Embryonic facial prominence (tissue), 1 donor: ENCODE measurements around the gene B4GALNT4.
"Not testable (repeated sequence)": the region's sequence is repeated elsewhere in the genome, so short reads cannot be mapped to it uniquely, and the experiment has no call there.

Experiments
- DNase-seq: peaks from one replicate; pipeline ENCODE4 v3.0.0-alpha.2; 2016; ENCODE audit errors: extremely low spot score

Gene B4GALNT4

DNA sequence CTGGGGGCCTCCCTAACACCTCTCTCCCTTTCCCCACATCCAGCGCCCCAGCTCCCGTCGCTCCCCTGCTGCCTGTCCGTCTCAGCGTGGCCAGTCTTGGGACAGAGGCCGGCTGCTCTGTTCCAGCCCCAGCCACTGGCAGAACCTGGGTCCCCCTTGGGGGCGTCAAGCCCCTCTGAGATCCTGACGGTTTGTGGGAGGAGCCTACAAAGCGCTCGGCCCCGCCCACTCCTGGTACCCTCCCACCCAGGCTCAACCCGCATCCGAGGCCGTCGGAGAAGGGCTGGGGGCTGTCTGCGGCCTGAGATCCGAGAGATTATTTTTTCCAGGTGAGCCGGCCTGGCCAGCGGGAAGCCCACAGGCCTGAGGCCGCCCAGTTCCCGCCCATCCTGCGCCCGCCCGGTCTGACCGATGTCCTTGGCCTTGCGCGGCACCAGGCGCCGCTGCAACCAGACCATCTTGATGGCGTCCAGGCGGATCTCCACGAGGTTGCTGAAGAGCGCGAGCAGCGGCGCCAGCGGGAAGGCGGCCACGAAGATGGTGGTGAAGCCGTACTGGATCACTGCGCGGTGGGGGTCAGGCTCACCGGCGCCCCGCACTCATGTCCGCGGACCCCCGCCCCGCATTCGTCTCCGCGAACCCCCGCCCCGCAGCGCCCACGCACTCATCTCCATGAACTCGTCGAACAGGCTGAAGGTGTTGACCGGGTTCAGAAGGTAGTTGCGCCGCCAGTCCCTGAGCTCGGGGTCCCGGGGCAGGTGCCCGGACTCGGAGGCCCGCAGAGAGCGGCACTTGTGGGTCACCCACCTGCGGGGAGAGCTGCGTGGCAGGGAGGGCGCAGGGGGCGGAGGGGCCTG is 51.0 kb downstream of the B4GALNT4 start:
- no peak for DNase-seq

DNA sequence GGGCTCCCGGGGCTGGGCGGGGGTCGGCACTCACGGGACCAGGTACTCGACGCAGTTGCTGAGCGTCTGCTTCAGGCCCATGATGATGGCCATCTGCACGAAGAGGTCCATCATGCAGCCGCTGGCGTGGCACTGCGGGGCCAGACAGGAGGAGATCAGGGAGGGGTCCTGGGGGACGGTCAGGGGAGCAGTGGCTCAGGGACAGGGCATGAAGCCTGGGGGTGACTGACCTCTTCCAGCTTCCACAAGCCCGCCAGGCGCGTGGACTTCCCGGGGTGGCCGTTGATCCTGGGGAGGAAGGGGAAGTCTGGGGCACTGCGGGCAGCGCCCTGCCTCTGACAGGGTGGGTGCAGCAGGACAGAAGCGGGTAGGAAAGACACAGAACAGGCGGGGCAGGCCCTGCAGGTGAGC is 51.6 kb downstream of the B4GALNT4 start:
- no peak for DNase-seq

DNA sequence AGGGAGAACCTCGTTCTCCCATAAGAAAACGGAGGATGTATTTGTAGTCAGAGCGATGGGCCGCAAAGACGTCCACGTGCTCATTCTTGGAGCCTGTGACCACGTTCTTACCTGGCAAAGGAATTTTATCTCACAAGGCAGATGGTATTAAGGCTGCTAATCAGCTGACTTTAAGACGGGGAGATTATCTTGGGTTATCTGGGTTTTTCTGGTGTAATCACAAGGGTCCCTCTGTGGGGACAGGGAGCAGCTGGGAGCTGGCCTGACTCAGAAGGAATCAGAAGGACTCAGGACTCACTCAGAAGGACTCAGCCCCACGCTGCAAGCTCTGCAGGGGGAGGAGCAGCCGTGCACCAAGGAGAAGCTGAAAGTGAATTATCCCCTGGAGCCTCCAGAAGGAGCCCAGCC is 53.0 kb downstream of the B4GALNT4 start:
- no peak for DNase-seq

DNA sequence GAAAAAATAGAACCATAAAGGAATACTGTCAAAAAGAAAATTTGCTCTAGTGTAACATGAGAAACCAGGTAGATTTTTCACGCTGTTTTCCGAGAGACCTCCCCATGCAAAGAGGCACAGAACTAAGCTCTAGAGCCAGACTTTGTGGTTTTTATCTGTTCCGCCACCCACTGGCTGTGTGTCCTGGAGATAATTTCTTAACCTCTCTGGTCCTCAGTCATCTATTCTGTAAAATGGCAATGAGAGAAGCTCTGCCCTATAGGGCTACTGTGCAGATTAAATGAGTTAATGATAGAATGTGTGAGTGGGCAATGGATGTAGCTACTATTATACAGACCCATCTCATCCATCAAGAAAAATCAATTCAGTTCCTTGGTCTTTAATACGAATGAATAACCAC is 54.9 kb downstream of the B4GALNT4 start:
- no peak for DNase-seq

DNA sequence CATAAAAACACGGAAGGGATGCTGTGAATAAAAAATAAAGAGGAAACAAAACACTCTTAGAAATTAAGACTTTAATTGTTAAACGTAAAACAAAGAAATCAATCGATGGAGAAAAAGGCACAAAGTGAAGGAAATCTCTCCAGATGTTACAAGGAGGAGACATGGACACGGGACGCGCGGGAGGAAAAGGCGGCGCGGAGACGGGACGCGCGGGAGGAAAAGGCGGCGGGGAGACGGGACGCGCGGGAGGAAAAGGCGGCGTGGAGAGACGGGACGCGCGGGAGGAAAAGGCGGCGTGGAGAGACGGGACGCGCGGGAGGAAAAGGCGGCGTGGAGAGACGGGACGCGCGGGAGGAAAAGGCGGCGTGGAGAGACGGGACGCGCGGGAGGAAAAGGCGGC is 55.5 kb downstream of the B4GALNT4 start:
- DNase-seq: not testable (repeated sequence)

DNA sequence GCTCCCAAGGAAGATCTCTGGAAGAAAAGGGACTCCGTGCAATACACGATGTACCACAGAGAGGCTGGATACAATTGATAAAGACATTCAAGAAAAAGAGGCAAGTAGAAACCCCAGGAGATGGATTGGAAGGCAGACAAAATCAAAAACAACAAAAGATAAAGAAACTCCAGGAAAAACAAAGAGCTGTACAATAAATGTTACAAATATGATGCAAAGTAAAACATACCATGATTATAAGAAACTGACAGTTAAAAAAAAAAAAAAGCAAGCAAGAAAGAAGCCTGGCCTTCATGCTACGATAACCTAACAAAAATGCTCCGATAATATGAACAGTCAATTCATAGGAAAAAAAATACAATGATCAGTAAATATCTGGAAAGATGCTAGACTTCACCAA is 56.0 kb downstream of the B4GALNT4 start:
- DNase-seq: no peak

DNA sequence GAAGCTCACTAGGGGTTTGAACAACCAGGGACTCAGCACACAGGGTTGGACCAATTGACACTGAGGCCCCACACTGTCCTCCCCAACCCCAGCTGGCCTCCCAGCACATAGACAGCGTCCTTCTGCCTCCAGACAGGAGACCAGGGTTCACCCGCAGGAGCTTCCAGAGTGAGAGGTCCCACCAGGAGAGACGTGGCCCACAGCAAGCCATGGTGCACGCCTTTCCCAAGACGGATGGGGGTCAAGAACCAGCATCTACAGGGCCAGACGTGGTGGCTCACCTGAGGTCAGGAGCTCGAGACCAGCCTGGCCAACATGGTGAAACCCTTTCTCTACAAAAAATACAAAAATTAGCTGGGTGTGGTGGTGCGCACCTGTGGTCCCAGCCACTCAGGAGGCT is 57.6 kb downstream of the B4GALNT4 start:
- DNase-seq: no peak

DNA sequence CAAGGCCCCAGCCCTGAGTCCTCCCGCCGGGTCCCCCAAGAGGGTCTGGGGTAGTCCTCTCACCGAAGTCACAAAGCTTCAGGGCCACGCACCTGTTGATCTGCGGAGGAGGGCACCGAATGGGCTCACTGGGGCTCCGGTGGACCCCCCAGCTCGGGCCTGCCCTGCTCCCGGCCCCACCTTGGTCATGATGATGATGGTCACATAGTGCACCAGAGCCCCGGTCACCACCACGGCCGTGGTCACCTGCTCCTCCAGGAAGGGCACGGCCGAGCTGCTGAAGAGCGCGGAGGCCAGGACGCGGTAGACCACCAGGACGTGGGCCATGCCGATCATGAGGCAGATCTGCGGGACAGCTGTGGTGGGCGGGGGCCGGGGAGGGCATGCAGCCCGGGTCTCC is 59.0 kb downstream of the B4GALNT4 start:
- DNase-seq: no peak

DNA sequence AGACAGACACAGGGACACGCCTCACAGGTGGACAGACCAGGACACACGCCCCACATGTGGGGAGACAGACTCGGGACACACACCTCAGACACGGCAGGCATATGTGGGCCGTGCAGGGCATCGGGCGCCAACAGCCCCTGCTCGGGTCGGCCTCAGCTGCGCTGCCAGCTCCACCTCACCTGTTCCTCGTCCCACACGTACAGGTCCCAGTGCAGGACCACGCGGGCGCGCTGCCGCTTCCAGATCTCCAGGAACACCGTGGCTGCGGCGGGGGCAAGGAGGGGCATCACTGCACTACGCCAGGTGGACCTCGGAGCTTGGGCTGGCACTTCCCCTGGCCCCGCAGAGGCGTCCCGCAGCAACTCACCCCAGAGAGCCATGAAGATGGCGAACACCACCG is 60.1 kb downstream of the B4GALNT4 start:
- no peak for DNase-seq

DNA sequence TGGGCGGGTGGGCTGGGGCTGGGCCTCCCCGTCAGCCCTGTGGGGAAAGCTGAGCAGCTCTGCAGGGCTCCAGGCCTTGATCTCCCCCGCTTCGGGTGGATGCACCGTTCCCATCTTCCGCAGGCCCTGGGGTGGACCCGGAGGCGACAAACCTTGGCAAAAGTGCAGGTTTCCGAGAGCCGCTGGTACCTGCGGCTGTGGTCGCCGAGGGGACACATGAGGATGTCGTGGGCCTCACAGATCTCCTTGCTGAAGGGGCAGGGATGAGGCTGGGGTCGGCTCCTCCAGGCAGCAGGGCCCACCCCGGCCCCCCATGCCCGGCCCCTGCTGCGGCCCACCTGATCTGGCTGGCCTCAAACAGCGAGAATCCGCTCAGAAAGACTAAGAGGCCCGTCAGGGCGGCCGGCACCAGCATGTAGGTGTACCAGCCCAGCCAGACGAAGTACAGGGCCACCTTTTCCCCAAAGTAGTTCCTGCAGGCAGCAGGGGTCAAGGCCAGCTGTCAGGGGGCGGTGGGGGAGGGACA is 60.7 kb downstream of the B4GALNT4 start:
- DNase-seq: no peak
